Activated T-cell treated with anti-CD3 and anti-CD28 coated beads, Interleukin-2, amount 50 U/mL, for 1 hour (primary cell): ENCODE results near the gene OASL.
"Not testable (repeated sequence)": the region's sequence is repeated elsewhere in the genome, so short reads cannot be mapped to it uniquely, and the experiment has no call there.

Experiments used
- DNase-seq: peaks from one replicate; pipeline ENCODE4 v3.0.0-alpha.2; 2020

The OASL gene

GRCh38 chr12:121038861-121039668 is at the start of gene OASL:
OASL (minus strand) TSS chr12:121039246; CDS start chr12:121038971, 275 bp downstream.
- DNase-seq: peak; percentile 72

GRCh38 chr12:121088195-121088585 is 49.1 kb upstream of the OASL start:
- DNase-seq: no peak

GRCh38 chr12:121087467-121088194 is 48.6 kb upstream of the OASL start:
- no peak for DNase-seq

- no peak for DNase-seq
These were observed 47.8 kb upstream of the OASL start for GRCh38 chr12:121086781-121087295.

- DNase-seq: no peak
These were observed 46.7 kb upstream of the OASL start for GRCh38 chr12:121085506-121086353.

GRCh38 chr12:121085069-121085468 is 46.0 kb upstream of the OASL start:
- no peak for DNase-seq

GRCh38 chr12:121084229-121084628 is 45.2 kb upstream of the OASL start:
- no peak for DNase-seq

DNA sequence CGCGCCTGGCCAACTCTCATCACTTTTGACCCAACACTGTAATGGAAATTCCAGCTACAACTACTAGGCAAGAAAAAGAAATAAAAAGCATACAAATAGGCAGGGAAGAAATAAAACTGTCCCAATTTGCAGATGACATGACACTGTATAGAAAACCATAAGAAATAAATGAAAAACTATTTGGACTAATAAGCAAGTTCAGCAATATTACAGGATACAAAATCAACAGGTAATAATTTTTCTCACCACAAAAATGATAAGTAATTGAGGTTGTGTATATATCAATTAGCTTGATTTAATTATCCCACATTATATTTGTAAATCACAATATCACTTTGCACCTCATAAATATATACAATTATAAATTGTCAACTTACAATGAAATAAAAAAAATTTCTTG is 41.9 kb upstream of the OASL start:
- no peak for DNase-seq

DNA sequence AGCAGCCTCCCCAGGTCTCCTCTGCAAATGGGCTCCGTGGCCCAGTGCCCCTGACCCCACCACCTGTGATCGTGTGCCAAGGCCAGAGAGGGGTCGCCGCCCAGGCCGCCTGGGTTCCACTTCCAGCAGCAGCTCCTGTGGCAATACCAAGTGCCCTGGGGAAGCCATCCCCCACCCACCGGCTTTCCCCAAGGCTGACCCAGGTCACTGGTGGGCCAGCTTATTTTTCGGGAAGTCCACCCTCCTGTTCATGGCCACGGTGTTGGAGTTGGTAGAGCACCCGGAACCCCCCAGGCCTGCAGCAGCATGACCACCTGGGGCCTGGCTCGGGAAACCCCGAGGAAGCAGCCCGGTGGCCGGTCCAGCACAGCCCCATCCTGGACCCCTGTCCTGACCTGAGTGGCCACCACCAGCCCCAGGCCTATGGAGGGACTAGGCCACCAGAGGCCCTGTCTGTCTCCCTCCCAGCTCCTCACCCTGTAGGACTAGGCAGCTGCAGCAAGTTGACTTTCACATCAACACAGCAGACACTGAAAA is 40.8 kb upstream of the OASL start:
- no peak for DNase-seq

DNA sequence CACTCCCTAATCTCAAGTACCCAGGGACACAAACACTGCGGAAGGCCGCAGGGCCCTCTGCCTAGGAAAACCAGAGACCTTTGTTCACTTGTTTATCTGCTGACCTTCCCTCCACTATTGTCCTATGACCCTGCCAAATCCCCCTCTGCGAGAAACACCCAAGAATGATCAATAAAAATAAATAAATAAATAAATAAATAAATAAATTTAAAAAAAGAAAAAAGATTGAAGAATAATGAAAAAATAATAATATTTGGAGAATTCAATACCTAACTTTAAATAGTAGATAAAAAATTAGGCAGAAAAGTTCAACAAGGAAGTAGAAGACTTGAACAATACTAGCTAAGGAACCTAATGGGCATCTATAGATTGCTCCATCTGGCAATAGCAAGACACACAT is 38.4 kb upstream of the OASL start:
- not testable (repeated sequence) for DNase-seq

DNA sequence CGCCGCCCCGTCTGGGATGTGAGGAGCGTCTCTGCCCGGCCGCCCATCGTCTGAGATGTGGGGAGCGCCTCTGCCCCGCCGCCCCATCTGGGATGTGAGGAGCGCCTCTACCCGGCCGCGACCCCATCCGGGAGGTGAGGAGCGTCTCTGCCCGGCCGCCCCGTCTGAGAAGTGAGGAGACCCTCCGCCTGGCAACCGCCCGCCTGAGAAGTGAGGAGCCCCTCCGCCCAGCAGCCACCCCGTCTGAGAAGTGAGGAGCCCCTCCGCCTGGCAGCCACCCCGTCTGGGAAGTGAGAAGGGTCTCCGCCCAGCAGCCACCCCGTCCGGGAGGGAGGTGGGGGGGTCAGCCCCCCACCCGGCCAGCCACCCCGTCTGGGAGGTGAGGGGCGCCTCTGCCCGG is 36.9 kb upstream of the OASL start:
- not testable (repeated sequence) for DNase-seq

DNA sequence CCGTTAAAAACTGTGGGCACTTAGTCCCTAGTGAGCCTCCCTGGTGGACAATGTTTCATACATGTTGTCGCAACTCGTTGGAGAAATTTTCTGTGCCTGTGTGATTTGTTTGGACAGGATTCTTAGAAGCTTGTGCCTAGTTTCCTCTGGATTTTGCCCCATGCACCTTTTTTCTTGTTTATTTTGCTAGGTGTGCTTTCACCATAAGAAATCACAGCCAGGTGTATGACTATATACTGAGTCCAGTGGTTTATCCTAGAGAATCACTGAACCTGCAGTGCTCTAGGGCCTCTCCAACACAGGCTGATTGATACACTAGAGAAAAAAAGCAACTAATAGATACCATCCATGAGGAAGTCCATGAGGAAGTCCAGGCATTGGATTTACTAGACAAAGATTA is 33.1 kb upstream of the OASL start:
- DNase-seq: no peak

GRCh38 chr12:121069206-121069605 is 30.2 kb upstream of the OASL start:
- no peak for DNase-seq

DNA sequence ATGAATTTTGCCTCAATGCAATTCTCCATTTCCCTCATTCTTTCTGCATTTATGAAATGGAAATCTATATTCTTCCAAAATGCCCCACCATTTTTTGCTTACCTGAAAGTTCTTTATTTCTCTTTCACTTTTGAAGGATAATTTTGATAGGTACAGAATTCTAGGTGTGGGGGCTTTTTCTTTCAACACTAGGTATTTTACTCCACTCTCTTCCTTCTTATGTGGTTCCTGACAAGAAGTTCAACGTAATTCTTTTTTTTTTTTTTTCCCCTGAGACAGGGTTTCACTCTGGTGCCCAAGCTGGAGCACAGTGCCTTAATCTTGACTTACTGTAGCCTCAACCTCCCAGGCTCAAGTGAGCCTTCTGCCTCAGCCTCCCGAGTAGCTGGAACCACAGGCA is 26.3 kb upstream of the OASL start:
- no peak for DNase-seq

- not testable (repeated sequence) for DNase-seq
These were observed 25.5 kb upstream of the OASL start for GRCh38 chr12:121064586-121064985.

- DNase-seq: no peak
These were observed 25.1 kb upstream of the OASL start for GRCh38 chr12:121064116-121064515.

DNA sequence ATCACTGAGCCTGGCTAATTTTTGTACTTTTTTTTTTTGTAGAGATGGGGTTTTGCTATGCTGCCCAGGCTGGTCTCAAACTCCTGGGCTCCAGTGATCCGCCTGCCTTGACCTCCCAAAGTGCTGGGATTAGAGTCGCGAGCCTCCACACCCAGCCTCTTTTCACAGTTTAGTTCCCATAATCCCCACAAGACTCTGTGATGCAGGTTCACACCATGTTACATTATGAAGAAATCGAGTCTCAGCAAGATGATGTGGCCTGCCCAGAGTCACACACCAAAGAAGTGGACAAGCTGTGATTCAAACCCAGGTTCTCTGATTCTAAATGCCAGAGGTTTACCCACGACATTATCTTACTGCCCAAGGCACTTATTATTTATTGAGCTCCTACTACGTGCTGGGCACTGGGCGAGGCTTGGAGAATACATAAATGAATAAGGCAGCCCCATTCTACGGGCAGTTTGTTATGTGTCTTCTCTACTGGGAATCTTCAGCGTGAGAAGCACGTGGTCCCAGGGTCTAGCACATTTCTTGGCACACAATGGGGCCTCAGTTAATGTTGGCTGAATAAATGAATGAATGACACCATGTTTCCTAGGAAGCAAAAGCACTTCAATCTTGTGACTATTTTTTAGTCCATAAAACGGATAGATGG is 23.5 kb upstream of the OASL start:
- no peak for DNase-seq

- DNase-seq: no peak
These were observed 22.8 kb upstream of the OASL start for GRCh38 chr12:121061831-121062230.

- DNase-seq: peak; percentile 60
These were observed 21.3 kb upstream of the OASL start for GRCh38 chr12:121060149-121061001.

DNA sequence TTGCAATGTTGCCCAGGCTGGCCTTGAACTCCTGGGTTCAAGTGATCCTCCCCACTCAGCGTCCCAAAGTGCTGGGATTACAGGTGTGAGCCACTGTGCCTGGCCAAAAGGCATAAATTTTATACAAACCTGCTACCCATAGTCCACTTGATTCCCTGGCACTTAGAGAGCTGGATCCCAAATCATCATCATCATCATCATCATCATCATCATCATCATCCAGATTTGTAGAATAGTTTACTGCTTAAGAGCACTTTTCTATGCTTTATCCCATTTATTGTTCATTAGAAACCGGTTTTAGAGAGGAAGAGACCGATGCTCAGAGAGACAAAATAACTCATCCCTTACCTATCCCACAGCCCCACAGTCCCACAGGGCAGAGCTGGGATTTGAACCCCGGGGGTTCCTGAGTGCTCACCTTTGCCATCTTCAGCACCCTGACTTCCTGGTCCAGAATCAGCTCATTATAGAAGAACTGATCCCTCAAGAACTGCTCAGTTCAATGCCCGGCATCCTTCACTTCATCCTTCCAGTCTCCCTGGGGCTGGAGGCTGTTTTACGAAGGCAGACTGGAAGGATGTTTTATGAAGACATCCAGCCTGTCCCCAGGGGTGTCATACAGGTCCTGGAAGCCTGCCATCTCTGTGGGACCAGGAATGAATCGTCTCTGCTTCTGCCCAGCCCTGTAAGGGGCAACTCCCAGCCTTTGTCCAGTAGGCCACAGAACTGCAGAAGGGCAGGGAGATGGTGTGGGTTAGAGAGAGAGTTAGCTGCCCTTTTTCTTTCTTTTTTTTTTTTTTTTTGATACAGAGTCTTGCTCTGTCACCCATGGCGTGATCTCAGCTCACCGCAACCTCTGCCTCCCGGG is 20.2 kb upstream of the OASL start:
- no peak for DNase-seq
